SK-N-SH (cell line): Measurements from ENCODE around the gene ZMIZ2. TPM values are rescaled to one million over a fixed set of nuclear protein-coding genes. Genes with fewer than 3 reads are reported as not detected.
"Not testable (repeated sequence)": the region's sequence is repeated elsewhere in the genome, so short reads cannot be mapped to it uniquely, and the experiment has no call there.

Experiments used
- CTCF ChIA-PET: fragments of 300-600, 350-600 bp; formaldehyde crosslinking; extraction: SDS; loops from one replicate; lab custom pipeline; 2021; lab: Yijun Ruan, JAX
- POLR2A ChIA-PET: fragments of 350-600 bp; sonication (Branson Sonifier 250); formaldehyde crosslinking; extraction: SDS; loops from one replicate; lab custom pipeline; 2020; ENCODE audit warnings: antibody characterized with exemption, inconsistent platforms; lab: Yijun Ruan, JAX
- DNase-seq: peaks from one replicate; pipeline ENCODE4 v3.0.0; 2012
- H2AFZ ChIP-seq: fragments of 200-600 bp; sonication (generic); 2 replicates; pipeline ENCODE4 v1.8.1; 2016; ENCODE audit warnings: antibody characterized with exemption, mild to moderate bottlenecking, low read depth
- H3F3A ChIP-seq: fragments of 200-600 bp; sonication (generic); replicated peaks from 2 replicates; pipeline ENCODE3; 2016; ENCODE audit warnings: antibody characterized with exemption, mild to moderate bottlenecking; ENCODE audit not compliant: insufficient read depth
- H3K27ac ChIP-seq, 2 experiments: fragments of 200-500 bp in 1 of 2; fragments of 200-600 bp in 1 of 2; sonication (Bioruptor generic) in 1 of 2; sonication (generic), shearing (Covaris generic) in 1 of 2; 2 replicates each; pipeline versions ENCODE4 v1.5.1 to v1.6.1; 2014 to 2016; ENCODE audit warnings: low read depth in 2 of 2, inconsistent platforms in 1 of 2, low read length in 1 of 2, mild to moderate bottlenecking in 1 of 2, mixed read lengths in 1 of 2
- H3K27me3 ChIP-seq: fragments of 200-600 bp; sonication (generic), shearing (Covaris generic); 2 replicates; pipeline ENCODE4 v1.6.1; 2016; ENCODE audit warnings: mixed run types; ENCODE audit not compliant: insufficient read depth
- H3K36me3 ChIP-seq, 2 experiments: fragments of 200-500 bp in 1 of 2; fragments of 200-600 bp in 1 of 2; sonication (Bioruptor generic) in 1 of 2; sonication (generic) in 1 of 2; replicated peaks in 1 of 2; 2 replicates each; pipeline versions ENCODE3 to v1.5.1; 2014 to 2016; ENCODE audit warnings: low read length in 1 of 2, mild to moderate bottlenecking in 1 of 2; ENCODE audit not compliant: insufficient read depth in 2 of 2, control insufficient read depth in 1 of 2
- H3K4me1 ChIP-seq, 2 experiments: fragments of 200-500 bp in 1 of 2; fragments of 200-600 bp in 1 of 2; sonication (Bioruptor generic) in 1 of 2; sonication (generic), shearing (Covaris generic) in 1 of 2; 2 replicates each; pipeline versions ENCODE4 v1.5.1 to v1.6.1; 2014 to 2016; ENCODE audit warnings: low read depth in 1 of 2, low read length in 1 of 2, mixed run types in 1 of 2; ENCODE audit not compliant: insufficient read depth in 2 of 2, control insufficient read depth in 1 of 2
- H3K4me2 ChIP-seq: fragments of 200-600 bp; sonication (generic), shearing (Covaris generic); 2 replicates; pipeline ENCODE4 v1.6.1; 2017; ENCODE audit warnings: mixed run types
- H3K4me3 ChIP-seq, 2 experiments: fragments of 200-500 bp in 1 of 2; fragments of 200-600 bp in 1 of 2; sonication (Bioruptor generic) in 1 of 2; sonication (generic), shearing (Covaris generic) in 1 of 2; 2 replicates each; pipeline versions ENCODE4 v1.5.1 to v1.8.1; 2014 to 2016; ENCODE audit warnings: low read depth in 2 of 2, inconsistent platforms in 1 of 2, low read length in 1 of 2, mild to moderate bottlenecking in 1 of 2, mixed read lengths in 1 of 2, moderate library complexity in 1 of 2
- H3K79me2 ChIP-seq: fragments of 200-600 bp; sonication (generic); 2 replicates; pipeline ENCODE4 v1.8.1; 2017; ENCODE audit warnings: mild to moderate bottlenecking; ENCODE audit not compliant: insufficient read depth
- H3K9ac ChIP-seq: fragments of 200-600 bp; sonication (generic); 2 replicates; pipeline ENCODE4 v1.6.1; 2017; ENCODE audit warnings: mixed run types
- H3K9me2 ChIP-seq: fragments of 200-600 bp; sonication (generic); 2 replicates; pipeline ENCODE4 v1.6.1; 2017; ENCODE audit warnings: mixed run types
- H3K9me3 ChIP-seq: fragments of 200-600 bp; sonication (generic); 2 replicates; pipeline ENCODE4 v1.6.1; 2017; ENCODE audit warnings: mixed run types, mild to moderate bottlenecking, moderate library complexity
- H4K20me1 ChIP-seq: fragments of 200-600 bp; sonication (generic); 2 replicates; pipeline ENCODE4 v1.6.1; 2017; ENCODE audit warnings: mild to moderate bottlenecking, mixed run types; ENCODE audit not compliant: insufficient read depth
- CHD2 ChIP-seq: fragments of 150-350 bp; IDR thresholded peaks from 2 replicates; pipeline ENCODE4 v1.6.1; 2018; ENCODE audit warnings: low read length; ENCODE audit not compliant: partially characterized antibody
- CTCF ChIP-seq: fragments of 200-600 bp; sonication (generic); IDR thresholded peaks from 2 replicates; pipeline ENCODE4 v1.6.1; 2017; ENCODE audit warnings: antibody characterized with exemption, mild to moderate bottlenecking, moderate library complexity
- EP300 ChIP-seq, 2 experiments: IDR thresholded peaks; 2 replicates each; pipeline versions ENCODE4 v1.4.0 to v1.6.1; 2012; ENCODE audit warnings: borderline replicate concordance in 1 of 2, low read depth in 1 of 2, low read length in 1 of 2
- EZH2phosphoT487 ChIP-seq: fragments of 200-600 bp; sonication (generic); IDR thresholded peaks from 2 replicates; pipeline ENCODE4 v1.6.1; 2017; ENCODE audit warnings: low read depth, mixed run types, mild to moderate bottlenecking, antibody characterized with exemption, moderate library complexity, borderline replicate concordance
- FOSL2 ChIP-seq: IDR thresholded peaks from 2 replicates; pipeline ENCODE4 v1.4.0; 2012; ENCODE audit warnings: low read depth, mild to moderate bottlenecking, moderate library complexity, borderline replicate concordance
- FOXJ3 ChIP-seq: sonication (generic); formaldehyde crosslinking; IDR thresholded peaks from 2 replicates; pipeline ENCODE4 v1.5.1; 2020; ENCODE audit warnings: mild to moderate bottlenecking, missing genetic modification reagents
- FOXM1 ChIP-seq: IDR thresholded peaks from 2 replicates; pipeline ENCODE4 v1.4.0; 2012; ENCODE audit warnings: low read depth, mild to moderate bottlenecking
- GATA2 ChIP-seq: sonication (generic); formaldehyde crosslinking; IDR thresholded peaks from 2 replicates; pipeline ENCODE4 v1.5.0; 2020; ENCODE audit warnings: mild to moderate bottlenecking, missing genetic modification reagents
- JUND ChIP-seq: IDR thresholded peaks from 2 replicates; pipeline ENCODE4 v1.4.0; 2012
- RAD21 ChIP-seq: IDR thresholded peaks from 2 replicates; pipeline ENCODE4 v1.6.1; 2012; ENCODE audit warnings: mild to moderate bottlenecking, low read length
- RCOR1 ChIP-seq: fragments of 150-350 bp; IDR thresholded peaks from 2 replicates; pipeline ENCODE4 v1.6.1; 2017; ENCODE audit warnings: antibody characterized with exemption, low read length
- RFX5 ChIP-seq: IDR thresholded peaks from 2 replicates; pipeline ENCODE4 v1.6.1; 2012; ENCODE audit warnings: mild to moderate bottlenecking, improper control_type of control experiment, low read length
- RXRA ChIP-seq: IDR thresholded peaks from 2 replicates; pipeline ENCODE4 v1.4.0; 2012; ENCODE audit warnings: low read depth, mild to moderate bottlenecking, borderline replicate concordance
- SIN3A ChIP-seq: IDR thresholded peaks from 2 replicates; pipeline ENCODE4 v1.6.1; 2012; ENCODE audit warnings: low read depth, mild to moderate bottlenecking, low read length, moderate library complexity, borderline replicate concordance
- SMC3 ChIP-seq: IDR thresholded peaks from 2 replicates; pipeline ENCODE4 v1.6.1; 2012; ENCODE audit warnings: low read depth, low read length, improper control_type of control experiment
- TAF1 ChIP-seq: IDR thresholded peaks from 2 replicates; pipeline ENCODE4 v1.6.1; 2012; ENCODE audit warnings: low read depth, mild to moderate bottlenecking, low read length, moderate library complexity, borderline replicate concordance
- TCF12 ChIP-seq: IDR thresholded peaks from 2 replicates; pipeline ENCODE4 v1.4.0; 2012
- USF2 ChIP-seq: fragments of 150-350 bp; IDR thresholded peaks from 2 replicates; pipeline ENCODE4 v1.6.1; 2017; ENCODE audit warnings: antibody characterized with exemption, low read length, low read depth, borderline replicate concordance
- YY1 ChIP-seq: IDR thresholded peaks from 2 replicates; pipeline ENCODE4 v1.4.0; 2012; ENCODE audit warnings: low read depth, mild to moderate bottlenecking
- ZBTB33 ChIP-seq: IDR thresholded peaks from 2 replicates; pipeline ENCODE4 v1.4.0; 2012; ENCODE audit warnings: low read depth, borderline replicate concordance
- whole genome bisulfite sequencing: methylation state at CpG from one replicate; pipeline ENCODE4 v1.1.6; 2017; ENCODE audit warnings: low lambda C conversion rate; 5-methylcytosine and 5-hydroxymethylcytosine counted together
- polyA plus RNA-seq, 3 experiments: library from polyadenylated mRNA; depleted of rRNA; stranded (reverse); fragments of >200 nt; gene quantifications; 2 replicates each; pipeline ENCODE4 v1.2.3, GENCODE V29; 2012

The ZMIZ2 gene
- polyA plus RNA-seq, 1 of the 3 experiments (the other 2 are of a cell fraction), result 18.1 TPM

GRCh38 chr7:44729949-44730590 lies 18.6 kb upstream of the ZMIZ2 start (continued):
- TF ChIP-seq USF2 (no peak), YY1 (no peak), RAD21 (no peak), FOXM1 (no peak), EP300 (IDR thresholded peaks at IDR 0.05; ENCODE audit: borderline replicate concordance in 1 of 2, low read depth in 1 of 2, low read length in 1 of 2) (no peak), GATA2 (no peak), CHD2 (no peak)

GRCh38 chr7:44732971-44733370 lies 15.7 kb upstream of the ZMIZ2 start:
- H3K4me3 ChIP-seq, H3K9me2 ChIP-seq, H2AFZ ChIP-seq, H3K27me3 ChIP-seq, H3K9me3 ChIP-seq, DNase-seq, H3K79me2 ChIP-seq, H3K36me3 ChIP-seq, CTCF ChIA-PET, H3K9ac ChIP-seq, H4K20me1 ChIP-seq: not testable (repeated sequence)
- 90% methylated on average over 6 of the region's 6 CpGs for WGBS
- Histone ChIP-seq H3K27ac (peak overlapping the region in 1 of 2 experiments; percentile 99; a peak in 1 of 4 replicates), H3K4me2 (peak overlapping the region; percentile 79; the same call in 1 of the 2 replicates), H3K4me1 (peaks cover 0 to 15% of the 10 kb centered on the region in 2 experiments; a peak in 2 of 4 replicates), H3F3A (peaks cover 32% of the 10 kb centered on the region)
- POLR2A ChIA-PET, result interaction anchor here (0.8 kb wide), 1 partner anchor 17 kb away, joined by 5 read pairs; no protein-coding TSS in a partner anchor

- Histone ChIP-seq H2AFZ (no peak overlapping the region), H3K4me3 (no peak overlapping the region), H3K4me1 (peaks cover 0 to 15% of the 10 kb centered on the region in 2 experiments; a peak in 2 of 4 replicates), H3K9me2 (no peaks in the 10 kb centered on the region), H4K20me1 (no peaks in the 10 kb centered on the region), H3K36me3 (no peaks in the 10 kb centered on the region), H3F3A (peaks cover 28% of the 10 kb centered on the region), H3K27me3 (no peaks in the 10 kb centered on the region), H3K9me3 (no peaks in the 10 kb centered on the region), H3K9ac (no peak overlapping the region), H3K27ac (peak overlapping the region in 1 of 2 experiments; percentile 99; a peak in 2 of 4 replicates), H3K4me2 (peak overlapping the region; percentile 79), H3K79me2 (no peaks in the 10 kb centered on the region)
- CTCF ChIA-PET, result interaction anchor here (1.7 kb wide), 1 partner anchor 123 kb away, joined by 5 read pairs; no protein-coding TSS in a partner anchor
- WGBS, result 13% methylated on average over 5 of the region's 5 CpGs
- POLR2A ChIA-PET, result interaction anchor here (0.8 kb wide), 1 partner anchor 16 kb away, joined by 5 read pairs; no protein-coding TSS in a partner anchor
- no peak for DNase-seq
- TF ChIP-seq TCF12 (peak; percentile 89), SIN3A (no peak), RCOR1 (no peak), EZH2phosphoT487 (no peak), ZBTB33 (0 out of 2 replicates have a peak, but pooled peaks have one; percentile 51), FOXJ3 (CRISPR knock-in tag) (no peak), SMC3 (no peak), TAF1 (no peak), RAD21 (no peak), RFX5 (no peak), FOSL2 (peak; percentile 98), FOXM1 (no peak), JUND (peak; percentile 97), RXRA (peak; percentile 95; the same call in 1 of the 2 replicates), CTCF (no peak)
These were observed 14.8 kb upstream of the ZMIZ2 start for GRCh38 chr7:44733708-44734481.
